Activated CD4-positive, alpha-beta T cell treated with anti-CD3 and anti-CD28 coated beads for 48 hours (primary cell): Measurements from ENCODE around the gene EDA.

Experiments used
- DNase-seq: peaks from one replicate; pipeline ENCODE4 v3.0.0-alpha.2; 2020

The EDA gene

DNA sequence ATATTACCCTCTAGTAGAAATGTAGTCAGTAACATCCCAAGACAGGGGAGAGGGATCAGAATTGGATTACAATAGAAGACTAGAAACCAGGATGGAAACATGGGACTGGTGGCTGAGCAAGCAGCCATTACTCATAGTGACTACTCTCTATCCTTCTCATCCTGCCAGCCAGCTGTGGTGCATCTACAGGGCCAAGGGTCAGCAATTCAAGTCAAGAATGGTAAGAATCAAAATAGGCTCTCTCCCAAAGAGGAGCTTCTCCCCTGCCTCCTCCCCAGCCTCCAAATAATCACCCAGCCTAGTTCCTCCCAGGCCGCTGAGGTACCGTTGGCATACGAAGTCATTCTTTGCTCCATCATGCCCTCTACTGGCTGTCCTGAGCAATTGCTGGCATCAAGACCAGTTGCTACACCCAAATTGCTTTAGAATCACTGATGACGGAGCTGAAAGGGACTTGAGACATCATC is 414.4 kb downstream of the EDA start:
- peak; percentile 50 for DNase-seq

DNA sequence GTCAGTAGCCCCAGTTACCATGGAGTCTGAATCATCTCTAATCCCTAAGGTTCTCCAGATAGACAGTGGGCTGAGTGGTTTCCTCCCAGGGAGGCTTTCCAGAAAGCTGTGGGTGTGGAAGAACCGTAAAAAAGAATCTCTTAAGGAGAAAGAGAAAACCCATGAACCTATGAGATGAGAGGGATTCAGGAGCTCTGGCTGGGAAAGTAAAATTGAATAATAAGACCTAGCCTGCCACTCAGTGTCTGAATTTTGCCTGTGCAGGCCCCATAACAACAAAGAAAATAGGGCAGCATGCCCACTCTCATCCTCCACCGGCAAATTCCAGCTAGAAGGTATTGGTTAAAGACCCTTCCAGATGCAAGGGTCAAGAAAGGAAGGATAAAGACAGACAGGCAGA is 416.9 kb downstream of the EDA start:
- no peak for DNase-seq

DNA sequence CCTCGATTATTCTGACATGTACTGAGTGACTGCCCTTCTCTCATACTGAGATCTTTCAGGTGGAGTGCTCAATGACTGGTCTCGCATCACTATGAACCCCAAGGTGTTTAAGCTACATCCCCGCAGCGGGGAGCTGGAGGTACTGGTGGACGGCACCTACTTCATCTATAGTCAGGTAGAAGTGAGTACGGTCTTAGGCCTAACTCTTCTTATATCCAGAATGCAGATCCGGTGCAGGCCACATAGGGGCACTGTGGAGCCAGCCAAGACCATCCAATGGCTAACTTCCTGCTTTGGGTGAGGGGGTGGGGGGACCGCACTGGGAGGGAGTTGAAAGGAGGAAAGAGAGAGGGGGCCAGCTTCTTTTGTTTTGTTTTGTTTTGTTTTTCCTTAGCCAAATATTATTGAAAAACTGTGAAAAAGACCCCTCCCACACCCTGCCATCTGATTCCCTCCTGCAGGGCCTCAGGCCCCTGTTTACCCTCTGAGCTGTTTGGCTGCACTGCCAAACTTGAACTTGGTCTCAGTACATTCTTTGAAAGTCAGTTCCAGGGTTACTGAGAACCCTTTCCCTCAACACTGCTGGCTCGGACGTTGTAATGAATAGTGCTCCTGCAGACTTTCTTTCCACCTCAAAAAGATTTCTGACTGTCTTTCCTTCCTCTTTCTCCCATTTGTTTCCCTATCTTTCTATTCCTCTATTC is 417.6 kb downstream of the EDA start:
- peak; percentile 57 for DNase-seq

DNA sequence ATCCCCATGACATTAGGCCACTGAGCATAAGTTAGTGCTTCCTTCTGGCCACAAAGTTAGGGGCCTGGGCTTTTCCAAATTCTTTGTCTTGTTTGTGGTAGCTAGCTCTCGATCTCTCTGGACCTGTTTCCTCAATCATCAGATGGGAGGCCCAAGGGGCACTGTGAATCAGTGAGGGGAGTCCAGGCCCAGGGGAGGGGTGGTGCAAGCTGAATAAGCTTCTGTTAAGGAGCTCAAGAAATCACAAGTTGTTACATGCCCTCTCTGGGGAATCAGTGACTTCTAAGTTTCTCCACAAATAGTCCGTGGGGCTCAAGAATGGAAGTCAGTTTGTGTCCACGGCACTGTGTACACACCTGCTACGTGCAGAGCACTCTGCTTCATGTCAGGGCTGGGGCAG is 418.7 kb downstream of the EDA start:
- DNase-seq = no peak

DNA sequence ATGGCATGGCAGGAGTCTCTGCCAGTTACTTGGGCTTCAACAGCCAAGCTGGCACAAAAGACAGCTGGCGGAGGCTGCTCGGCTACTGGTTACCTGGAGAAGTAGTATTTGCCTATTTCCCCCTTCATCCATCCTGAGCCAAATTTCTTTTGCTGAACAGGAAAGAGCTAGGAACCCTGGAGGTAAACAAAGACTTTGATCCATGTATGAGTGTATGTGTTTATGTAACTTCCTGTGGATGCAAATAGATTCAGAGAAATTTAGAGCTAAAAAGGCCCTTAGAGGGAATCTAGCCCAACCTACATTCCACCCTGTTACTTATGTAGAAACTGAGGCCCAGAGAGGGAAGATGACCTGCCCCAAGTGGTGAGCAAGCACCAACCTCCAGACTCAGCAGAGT is 422.6 kb downstream of the EDA start:
- DNase-seq = no peak

DNA sequence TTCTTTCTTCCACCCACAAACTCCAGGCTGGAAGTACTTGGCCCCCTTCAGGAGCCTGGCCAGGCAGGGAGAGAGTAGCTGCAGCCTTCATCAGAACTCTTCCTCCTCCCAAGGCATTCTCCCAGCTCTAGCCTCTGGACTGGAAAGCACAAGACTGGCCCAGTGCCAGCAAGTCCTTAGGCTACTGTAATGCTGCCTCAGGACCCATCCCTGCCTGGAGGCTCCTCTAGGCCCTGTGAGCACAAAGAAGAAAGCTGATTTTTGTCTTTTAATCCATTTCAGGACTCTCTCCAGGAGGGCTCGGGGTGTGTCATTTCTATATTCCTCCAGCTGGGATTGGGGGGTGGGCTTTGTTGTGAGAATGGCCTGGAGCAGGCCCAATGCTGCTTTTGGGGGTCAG is 423.0 kb downstream of the EDA start:
- DNase-seq = no peak

DNA sequence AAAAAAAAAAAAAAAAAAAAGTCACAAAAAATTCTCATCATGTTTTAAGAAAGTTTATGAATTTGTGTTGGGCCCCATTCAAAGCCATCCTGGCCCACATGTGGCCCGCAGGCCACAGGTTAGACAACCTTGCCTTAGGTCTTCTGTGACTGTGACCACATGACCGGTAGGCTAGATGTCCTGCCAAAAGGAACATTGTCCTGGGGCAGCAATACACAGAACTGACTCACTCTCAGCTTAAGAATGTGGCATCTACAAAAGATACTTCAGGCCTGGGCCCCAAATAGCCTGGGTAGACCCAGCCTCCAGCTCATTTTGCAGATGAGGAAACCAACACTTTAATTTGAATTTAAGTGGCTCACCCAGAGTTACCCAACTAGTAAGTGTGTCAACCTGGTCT is 423.8 kb downstream of the EDA start:
- no peak for DNase-seq

DNA sequence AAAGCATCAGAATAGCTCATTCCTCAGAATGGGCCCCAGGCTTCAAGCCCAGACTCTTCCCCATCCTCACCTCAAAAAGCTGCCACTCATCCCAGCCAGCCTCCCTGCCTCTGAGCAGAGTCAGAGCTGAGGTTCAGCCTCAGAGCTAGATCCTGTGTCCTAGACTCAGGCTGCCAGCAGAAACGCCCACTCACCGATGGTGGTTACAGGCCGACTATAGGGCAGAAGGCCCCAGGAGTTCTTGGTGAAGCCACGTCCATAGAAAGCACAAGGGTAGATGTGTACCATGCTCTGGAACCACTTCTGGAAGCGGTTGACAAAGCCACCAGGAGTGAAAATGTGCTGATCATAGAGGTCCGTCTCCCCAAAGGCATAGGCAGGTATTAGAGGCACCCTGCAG is 426.1 kb downstream of the EDA start:
- DNase-seq = no peak

DNA sequence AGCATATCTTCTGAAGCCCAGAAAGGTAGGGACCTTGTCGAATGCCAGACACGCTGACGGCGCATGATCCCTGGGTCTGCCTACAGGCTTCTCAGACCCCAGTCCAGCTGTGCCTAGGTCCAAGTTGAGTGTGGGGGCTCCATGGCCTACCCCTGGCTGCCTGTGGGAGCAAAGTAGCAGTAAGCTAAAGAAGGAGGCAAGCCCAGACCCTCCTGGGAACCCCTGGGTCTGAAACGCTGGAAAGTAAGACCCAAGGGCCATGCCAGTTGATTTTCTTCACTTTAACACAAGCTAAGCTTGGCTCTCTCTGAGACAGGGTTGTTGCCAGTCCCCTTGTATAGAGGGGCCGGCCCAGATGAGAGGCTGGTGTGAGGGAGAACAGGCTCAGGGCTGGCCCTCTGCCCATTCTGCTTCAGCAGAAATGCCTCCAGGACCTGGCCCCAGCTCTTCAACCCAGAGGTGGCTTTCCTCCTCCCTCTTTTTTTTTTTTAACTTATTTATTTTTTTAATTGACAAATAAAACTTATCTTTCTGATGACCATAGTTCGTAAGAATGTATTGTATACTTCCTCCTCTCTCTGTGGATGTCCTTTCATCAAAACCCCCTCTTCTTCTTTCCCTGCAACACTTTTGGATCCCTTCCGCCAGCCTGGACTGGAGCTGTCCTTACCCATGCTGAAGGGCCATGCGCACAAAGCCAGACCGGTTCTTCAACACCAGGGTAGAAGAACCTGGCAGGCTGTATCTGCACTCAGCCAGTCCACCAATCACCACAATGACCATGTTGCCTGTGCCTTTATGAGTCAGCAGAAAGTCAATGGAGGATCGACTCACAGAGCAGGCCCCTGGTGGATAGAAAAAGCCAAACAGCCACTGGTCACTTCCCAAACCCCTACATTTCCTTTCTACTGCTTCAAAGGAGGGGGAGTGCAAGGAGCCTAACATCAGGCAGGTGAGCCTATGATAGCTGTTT is 426.8 kb downstream of the EDA start:
- no peak for DNase-seq

DNA sequence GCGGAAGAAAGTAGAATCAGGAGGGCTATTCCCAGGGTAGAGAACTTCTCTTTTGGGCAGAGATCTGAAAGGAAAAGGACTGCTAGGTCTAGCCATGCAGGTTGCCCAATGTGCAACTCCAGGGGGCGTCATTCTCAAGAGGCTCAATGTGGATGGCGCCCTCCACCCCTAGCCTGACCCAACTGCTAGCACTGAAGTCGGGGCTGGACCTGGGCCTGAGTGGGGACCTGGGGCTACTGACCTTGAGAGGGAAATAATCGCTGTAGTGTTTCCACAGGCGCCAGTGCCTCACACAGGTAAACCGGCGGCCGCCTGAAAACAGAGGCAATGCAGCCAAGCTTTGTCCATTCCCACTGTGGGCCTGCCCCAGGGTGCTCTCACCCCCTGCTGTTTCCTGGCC is 427.8 kb downstream of the EDA start:
- no peak for DNase-seq

DNA sequence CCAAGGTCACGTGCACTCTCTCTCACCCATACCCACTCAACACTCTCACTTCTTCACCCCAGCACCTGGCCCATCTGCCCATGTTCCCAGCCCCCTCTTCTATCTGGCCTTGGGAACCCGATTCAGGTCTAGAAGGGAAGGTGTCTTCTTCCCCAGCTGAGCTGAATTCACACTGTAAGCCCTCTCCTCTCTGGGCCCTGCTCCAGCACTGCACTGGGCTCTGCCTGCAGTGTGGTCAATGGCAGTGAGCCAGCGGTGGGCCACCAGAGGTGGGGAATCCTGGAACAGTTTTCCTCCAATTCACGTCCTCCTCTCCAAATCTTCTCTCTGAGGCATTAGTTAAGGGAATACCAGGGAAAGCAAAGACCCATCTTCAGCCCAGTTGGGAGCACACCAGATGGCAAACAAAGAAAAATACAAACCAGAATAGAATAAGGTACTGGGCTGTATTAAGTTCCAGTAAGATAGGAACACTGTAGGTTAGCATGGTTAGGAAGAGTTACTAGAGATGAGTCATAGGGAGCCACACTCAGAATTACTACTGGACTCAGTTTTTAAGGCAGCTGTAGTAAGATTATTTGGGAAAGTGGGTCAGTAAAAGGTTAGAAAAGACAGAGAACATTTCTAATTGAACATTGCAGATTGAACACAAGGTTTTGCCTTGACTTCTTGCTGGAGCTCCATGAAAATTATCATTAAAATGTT is 428.8 kb downstream of the EDA start:
- no peak for DNase-seq

DNA sequence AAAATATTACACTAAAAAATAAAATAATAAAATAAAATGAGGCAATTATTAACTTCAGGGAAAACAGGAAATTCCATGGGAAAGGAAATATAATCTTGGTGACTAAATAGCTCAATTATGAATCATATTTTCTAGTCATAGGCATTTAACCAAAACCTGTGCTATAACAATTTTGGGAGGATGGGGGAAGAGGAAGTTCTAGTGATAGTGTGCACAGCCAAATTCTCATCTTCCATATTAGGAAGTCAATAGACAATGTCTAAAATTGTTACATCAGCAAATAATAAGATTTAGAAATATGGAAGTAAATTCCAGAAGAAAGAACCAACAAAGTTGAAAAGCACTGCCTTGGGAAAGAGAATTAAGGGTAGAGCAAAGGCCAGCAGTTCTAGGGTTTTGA is 431.1 kb downstream of the EDA start:
- DNase-seq = no peak

DNA sequence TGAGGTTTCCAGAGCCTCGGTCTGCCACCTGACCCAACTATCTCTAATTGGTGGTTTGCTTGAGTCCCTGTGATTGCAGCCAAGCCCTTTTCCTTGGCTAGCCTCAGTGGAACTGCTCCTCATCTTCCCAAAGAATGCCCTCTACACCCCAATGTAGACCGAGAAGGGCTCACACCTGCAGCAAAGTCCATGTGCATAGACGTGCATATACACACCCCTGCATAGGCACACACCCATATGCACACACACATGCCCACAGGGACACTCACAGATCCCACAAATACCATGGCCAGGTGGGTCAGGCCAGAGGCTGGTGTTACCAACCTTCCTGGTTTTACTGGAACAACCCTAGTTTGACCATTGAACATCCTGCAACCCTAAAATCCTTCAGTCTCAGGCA is 433.5 kb downstream of the EDA start:
- no peak for DNase-seq

DNA sequence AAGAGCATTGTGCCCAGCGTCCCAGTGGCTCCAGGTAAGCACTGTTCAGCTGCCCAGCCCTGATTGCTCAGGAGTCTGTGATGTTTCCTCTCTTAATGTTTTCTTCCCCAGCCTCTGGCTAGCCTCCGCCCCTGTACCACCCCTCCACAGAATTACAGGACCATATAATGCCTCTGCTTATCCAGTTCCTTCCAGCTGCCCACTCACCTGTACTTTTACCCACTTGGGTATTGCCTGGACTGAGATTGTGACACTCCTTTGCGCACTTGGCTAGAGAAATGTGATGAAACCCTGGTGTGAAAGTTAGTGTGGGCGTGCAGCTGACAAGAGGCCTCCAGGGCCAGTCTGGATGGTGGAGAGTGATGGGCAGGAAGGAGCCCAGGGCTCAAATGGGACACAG is 434.0 kb downstream of the EDA start, which contains the start of gene AWAT2:
Gene AWAT2 (minus strand): TSS at position 14 of the 400 bp plus-strand sequence. CDS start 6 bp downstream, at position 8.
- DNase-seq = no peak

DNA sequence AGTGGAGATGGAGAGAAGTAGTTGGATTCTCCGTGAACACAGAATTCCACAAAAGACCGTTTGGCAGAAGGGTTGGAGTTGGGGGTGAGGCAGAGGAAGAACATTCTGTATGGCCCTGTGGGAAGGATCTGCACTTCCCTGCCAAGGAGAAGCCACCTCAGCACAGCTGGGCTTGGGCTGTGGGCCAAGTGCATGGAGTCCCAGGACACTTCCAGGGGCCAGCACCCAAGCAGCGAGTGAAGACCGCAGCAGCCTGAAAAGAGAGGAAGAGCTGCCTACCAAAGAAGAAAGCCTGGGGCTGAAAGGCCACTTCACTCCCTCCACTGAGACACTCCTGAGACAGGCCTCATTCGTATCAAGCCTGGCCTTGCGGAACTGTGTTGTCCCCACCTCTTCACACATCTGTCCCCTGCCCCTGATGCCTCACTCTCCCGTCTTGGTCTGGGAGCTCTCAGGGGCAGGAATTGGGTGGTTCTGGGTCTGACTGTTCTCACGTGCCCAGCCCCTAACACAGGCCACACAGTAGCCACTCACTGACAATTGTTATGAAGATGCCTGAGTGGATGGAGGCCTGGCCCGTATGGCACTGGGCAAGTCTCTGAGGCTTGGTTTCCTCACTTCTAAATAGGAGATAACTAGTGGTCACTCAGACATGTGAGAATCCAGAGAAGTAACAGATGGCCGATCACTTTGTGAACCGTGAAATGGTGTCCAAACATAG is 437.1 kb downstream of the EDA start:
- DNase-seq = no peak

DNA sequence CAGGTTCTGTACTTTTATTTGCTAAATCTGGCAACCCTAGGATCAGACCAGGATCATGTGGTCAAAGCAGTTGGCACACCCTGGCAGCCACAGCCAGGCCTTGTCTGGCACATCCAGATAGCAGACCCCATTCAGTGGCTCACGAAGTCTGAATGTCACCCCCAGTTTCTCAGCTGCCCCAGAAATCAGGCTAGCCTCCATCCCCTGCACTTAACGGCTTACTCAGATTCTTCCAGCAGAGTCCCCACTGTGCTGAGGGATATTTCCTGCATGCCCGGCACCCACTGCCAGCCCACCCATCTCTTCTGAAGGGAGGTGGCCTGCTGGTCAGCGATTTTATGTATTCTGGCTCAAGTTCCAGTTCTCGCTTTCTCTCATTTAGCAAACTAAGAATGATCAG is 438.5 kb downstream of the EDA start:
- DNase-seq = no peak

DNA sequence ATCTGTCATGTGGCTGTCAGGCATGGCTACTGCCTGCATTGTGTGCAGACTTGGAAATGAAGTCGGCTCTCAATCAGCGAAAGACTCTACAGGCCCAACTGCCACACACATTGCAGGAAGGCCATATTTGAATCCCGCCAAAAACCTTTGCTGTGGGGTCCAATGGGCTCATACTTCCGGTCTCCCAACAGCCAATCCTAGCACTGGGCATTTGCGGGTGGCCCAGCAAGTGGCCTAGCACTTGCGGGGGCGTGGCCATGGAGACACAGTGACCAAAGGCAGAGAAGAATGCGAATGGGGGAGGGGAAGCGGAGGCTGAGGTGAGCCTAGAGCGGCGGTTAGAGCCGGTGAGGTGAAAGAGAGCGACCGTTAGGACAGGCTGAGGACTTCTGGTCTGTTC is 446.2 kb downstream of the EDA start, which contains the start of gene OTUD6A:
Gene OTUD6A (plus strand): TSS at position 382 of the 400 bp plus-strand sequence. CDS start 68 bp downstream, outside the sequence.
- DNase-seq = no peak

DNA sequence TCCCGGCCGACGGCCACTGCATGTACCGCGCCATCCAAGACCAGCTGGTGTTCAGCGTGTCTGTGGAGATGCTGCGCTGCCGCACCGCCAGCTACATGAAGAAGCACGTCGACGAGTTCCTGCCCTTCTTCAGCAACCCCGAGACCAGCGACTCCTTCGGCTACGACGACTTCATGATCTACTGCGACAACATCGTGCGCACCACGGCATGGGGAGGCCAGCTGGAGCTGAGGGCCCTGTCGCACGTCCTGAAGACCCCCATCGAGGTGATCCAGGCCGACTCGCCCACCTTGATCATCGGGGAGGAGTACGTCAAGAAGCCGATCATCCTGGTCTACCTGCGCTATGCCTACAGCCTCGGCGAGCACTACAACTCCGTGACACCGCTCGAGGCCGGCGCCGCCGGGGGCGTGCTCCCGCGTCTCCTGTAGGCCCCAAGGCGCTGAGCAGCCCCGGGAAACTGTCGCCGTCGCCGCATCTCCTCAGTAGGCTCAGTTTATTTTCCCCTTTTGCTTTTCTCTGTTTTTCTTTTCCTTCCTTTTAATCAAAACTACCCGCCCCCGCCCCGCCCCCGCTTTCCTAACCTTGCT is 447.1 kb downstream of the EDA start:
- DNase-seq = no peak

DNA sequence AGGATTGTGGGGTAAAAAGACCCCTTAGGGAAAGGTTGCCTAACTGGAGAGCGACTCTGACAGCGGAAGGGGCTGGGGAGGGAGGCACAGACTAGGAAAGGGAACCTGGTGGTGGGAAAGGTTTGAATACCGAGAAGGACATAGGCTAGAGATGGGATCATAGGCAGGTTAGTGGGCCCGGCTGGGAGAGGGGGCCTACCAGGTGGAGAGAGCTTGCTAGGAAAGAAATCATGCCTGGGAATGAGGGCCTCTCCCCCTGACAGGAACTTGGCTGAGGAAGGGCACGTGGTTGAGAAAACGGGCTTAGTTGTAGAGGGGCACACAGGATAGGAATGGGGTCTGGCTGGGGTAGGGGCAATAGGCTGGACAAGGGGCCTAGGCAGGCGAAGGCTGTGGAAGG is 450.7 kb downstream of the EDA start:
- DNase-seq = no peak

DNA sequence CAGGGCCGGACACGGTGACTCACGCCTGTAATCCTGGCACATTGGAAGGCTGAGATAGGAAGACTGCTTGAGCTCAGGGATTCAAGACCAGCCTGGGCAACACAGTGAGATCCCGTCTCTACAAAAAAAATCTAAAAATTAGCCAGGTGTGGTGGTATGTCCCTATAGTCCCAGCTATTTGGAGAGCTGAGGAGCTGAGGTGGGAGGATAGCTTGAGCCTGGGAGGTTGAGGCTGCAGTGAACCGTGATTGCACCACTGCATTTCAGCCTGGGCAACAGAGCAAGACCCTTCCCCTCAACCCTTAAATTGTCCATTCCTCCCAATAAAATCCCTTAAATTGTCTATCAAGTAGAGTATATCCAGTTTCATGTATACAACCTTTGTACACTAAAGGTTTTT is 463.4 kb downstream of the EDA start:
- DNase-seq = no peak

DNA sequence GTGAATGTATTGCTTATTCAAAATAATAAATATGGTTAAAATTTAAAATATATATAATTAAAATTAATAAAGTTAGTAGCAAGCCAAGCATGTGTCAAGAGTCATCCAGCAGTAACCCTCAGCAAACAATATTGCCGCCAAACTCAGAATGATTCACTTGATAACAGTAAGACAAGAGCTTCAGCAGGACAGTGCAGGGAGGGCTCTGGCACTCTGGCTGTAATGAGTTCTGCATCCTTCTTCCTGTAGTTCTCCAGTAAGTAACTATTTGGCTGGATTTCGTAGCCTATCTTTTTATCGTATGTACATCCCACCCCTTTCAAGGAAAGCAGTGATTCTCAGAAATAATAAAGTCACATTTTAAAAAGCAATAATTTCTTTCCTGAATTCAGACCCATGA is 464.0 kb downstream of the EDA start:
- no peak for DNase-seq

DNA sequence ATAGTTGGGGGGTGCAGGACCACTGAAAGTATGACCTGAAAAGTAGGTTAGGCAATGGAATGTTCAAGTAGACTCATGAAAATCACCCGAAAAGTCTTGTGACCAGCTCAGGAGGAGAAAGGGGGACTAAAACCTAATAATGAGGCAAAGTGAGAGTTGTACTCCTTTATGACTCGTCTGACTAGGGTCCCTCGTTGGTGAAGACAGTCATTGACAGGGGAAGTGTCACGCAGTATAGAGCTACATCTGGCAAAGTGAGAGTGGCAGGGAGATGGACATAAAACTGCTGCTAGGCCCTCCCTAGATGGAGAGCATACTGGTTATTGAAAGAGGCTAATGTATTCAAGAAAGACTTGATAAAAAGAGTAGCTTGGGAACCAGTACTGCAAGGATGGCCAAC is 466.8 kb downstream of the EDA start:
- no peak for DNase-seq
